KMS-11 (cell line): ENCODE data around the gene COL25A1.

Experiments
- H2AFZ ChIP-seq: fragments of 200-600 bp; sonication (generic); 2 replicates; pipeline ENCODE4 v1.6.1; 2016; ENCODE audit warnings: antibody characterized with exemption, mixed run types, low read depth
- H3K27ac ChIP-seq: fragments of 200-600 bp; sonication (generic); 2 replicates; pipeline ENCODE4 v1.6.1; 2016; ENCODE audit warnings: mild to moderate bottlenecking, mixed run types
- H3K27me3 ChIP-seq: fragments of 200-600 bp; sonication (generic); 2 replicates; pipeline ENCODE4 v1.6.1; 2017; ENCODE audit warnings: mild to moderate bottlenecking, low read depth, mixed run types, moderate library complexity; ENCODE audit not compliant: insufficient read depth
- H3K36me3 ChIP-seq: fragments of 200-600 bp; sonication (generic); 2 replicates; pipeline ENCODE4 v1.6.1; 2017; ENCODE audit warnings: mild to moderate bottlenecking, mixed run types; ENCODE audit not compliant: insufficient read depth
- H3K4me1 ChIP-seq: fragments of 200-600 bp; sonication (generic); 2 replicates; pipeline ENCODE4 v1.6.1; 2016; ENCODE audit warnings: mild to moderate bottlenecking, low read depth, mixed run types; ENCODE audit not compliant: poor library complexity, severe bottlenecking
- H3K4me2 ChIP-seq: fragments of 200-600 bp; sonication (generic); 2 replicates; pipeline ENCODE4 v1.7.0; 2016; ENCODE audit warnings: mild to moderate bottlenecking, mixed run types
- H3K4me3 ChIP-seq: fragments of 200-600 bp; sonication (generic); IDR thresholded peaks from 2 replicates; pipeline ENCODE4 v1.6.1; 2017; ENCODE audit warnings: low read depth, low read length, mixed read lengths; ENCODE audit not compliant: insufficient read depth
- H3K79me2 ChIP-seq: fragments of 200-600 bp; sonication (generic); 2 replicates; pipeline ENCODE4 v1.6.1; 2016; ENCODE audit warnings: low read depth, mixed run types; ENCODE audit not compliant: insufficient read depth
- H3K9ac ChIP-seq: fragments of 200-600 bp; sonication (generic); 2 replicates; pipeline ENCODE4 v1.6.1; 2016; ENCODE audit warnings: mild to moderate bottlenecking, mixed run types
- H4K20me1 ChIP-seq: fragments of 200-600 bp; sonication (generic); 2 replicates; pipeline ENCODE4 v1.6.1; 2016; ENCODE audit warnings: mild to moderate bottlenecking, mixed run types; ENCODE audit not compliant: insufficient read depth
- TF ChIP-seq, protein P1 (sequence below): fragments of 200-600 bp; sonication (generic); conservative IDR thresholded peaks from 2 replicates; pipeline ENCODE4 v1.6.1; 2017; ENCODE audit warnings: low read depth, mild to moderate bottlenecking, antibody characterized with exemption, low read length, moderate library complexity, mixed read lengths

The COL25A1 gene

DNA sequence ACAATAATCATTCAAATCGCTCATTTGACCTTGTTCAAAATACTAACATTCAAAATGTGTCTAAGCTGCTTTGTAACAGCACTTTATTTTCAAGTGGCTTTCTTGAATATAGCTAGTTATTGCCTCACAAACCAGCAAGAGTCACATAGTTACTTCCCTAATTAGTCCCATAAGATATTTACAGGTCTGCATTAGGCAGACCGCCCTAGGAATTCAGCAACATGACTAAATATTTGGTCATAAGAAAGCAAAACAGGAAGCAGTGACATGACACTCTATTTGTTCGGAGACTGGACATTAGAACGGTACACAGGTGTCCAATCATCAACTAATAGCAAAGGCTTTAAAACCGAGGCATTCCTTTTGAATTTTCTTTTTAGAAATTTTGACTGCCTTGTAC, 262.0 kb downstream of the COL25A1 start:
- H3K4me3 ChIP-seq, result no peak overlapping the region
- H3K27me3 ChIP-seq, result no peaks in the 10 kb centered on the region
- no peaks in the 10 kb centered on the region for H3K36me3 ChIP-seq
- no peaks in the 10 kb centered on the region for H3K79me2 ChIP-seq
- no peak overlapping the region for H2AFZ ChIP-seq
- no peaks in the 10 kb centered on the region for H4K20me1 ChIP-seq
- H3K4me1 ChIP-seq, result no peaks in the 10 kb centered on the region
- TF ChIP-seq, protein P1, sequence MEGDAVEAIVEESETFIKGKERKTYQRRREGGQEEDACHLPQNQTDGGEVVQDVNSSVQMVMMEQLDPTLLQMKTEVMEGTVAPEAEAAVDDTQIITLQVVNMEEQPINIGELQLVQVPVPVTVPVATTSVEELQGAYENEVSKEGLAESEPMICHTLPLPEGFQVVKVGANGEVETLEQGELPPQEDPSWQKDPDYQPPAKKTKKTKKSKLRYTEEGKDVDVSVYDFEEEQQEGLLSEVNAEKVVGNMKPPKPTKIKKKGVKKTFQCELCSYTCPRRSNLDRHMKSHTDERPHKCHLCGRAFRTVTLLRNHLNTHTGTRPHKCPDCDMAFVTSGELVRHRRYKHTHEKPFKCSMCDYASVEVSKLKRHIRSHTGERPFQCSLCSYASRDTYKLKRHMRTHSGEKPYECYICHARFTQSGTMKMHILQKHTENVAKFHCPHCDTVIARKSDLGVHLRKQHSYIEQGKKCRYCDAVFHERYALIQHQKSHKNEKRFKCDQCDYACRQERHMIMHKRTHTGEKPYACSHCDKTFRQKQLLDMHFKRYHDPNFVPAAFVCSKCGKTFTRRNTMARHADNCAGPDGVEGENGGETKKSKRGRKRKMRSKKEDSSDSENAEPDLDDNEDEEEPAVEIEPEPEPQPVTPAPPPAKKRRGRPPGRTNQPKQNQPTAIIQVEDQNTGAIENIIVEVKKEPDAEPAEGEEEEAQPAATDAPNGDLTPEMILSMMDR, result no peak
- H3K27ac ChIP-seq, result no peak overlapping the region
- H3K9ac ChIP-seq, result no peak overlapping the region
- no peak overlapping the region for H3K4me2 ChIP-seq

DNA sequence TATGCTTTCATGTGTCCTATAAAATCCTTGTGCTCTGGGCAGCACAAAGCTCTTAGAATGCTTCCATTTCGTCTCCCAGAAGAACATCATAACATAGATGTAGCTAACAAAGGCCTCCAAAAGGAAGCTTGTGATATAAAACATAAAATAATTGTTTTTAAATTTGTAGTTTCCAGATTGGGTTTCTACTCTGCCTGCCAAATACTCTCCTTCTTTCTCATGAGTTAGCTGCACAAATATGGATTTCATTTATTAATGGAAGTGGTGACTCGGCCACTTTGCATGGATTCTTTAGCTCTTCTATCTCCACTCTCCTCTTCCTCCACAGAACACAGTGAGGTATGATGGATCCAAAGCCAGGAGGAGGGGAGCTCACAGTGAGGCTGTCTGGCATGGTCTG, 265.4 kb downstream of the COL25A1 start:
- Histone ChIP-seq H3K79me2 (no peaks in the 10 kb centered on the region), H3K4me1 (peaks cover 15% of the 10 kb centered on the region), H3K4me2 (no peak overlapping the region), H3K27me3 (no peaks in the 10 kb centered on the region), H3K36me3 (no peaks in the 10 kb centered on the region), H2AFZ (no peak overlapping the region), H4K20me1 (no peaks in the 10 kb centered on the region), H3K27ac (no peak overlapping the region), H3K9ac (no peak overlapping the region), H3K4me3 (no peak overlapping the region)
- TF ChIP-seq, protein P1, result no peak

GRCh38 chr4:109033993-109034392, 268.5 kb downstream of the COL25A1 start:
- H3K4me1 ChIP-seq, result peaks cover 15% of the 10 kb centered on the region
- no peak overlapping the region for H2AFZ ChIP-seq
- TF ChIP-seq, protein P1, result no peak
- no peaks in the 10 kb centered on the region for H3K36me3 ChIP-seq
- H3K9ac ChIP-seq, result no peak overlapping the region
- H3K79me2 ChIP-seq, result no peaks in the 10 kb centered on the region
- no peak overlapping the region for H3K27ac ChIP-seq
- peak overlapping the region; percentile 21; the same call in 1 of the 2 replicates for H3K4me2 ChIP-seq
- H3K27me3 ChIP-seq, result no peaks in the 10 kb centered on the region
- no peak overlapping the region for H3K4me3 ChIP-seq
- H4K20me1 ChIP-seq, result no peaks in the 10 kb centered on the region

DNA sequence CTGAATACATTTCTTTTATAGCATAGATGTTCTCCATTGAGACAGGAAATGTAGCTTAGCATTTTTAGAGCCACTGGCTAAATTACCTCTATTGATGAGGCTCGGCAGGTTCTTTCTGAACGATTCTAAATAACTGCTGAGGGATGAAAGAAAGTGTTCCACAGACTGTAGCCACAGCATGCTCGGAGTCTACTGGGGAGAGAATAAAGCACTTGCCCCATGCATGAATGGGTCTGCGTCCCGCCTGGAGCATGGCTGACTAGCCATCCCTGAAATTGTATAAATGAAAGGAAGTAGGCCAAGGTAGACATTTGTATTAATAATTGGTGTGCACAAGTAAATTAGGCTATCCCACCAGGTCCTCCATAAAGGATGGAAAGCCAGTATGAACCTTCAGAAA, 269.8 kb downstream of the COL25A1 start:
- Histone ChIP-seq H3K4me3 (no peak overlapping the region), H4K20me1 (no peaks in the 10 kb centered on the region), H3K27ac (no peak overlapping the region), H3K4me2 (no peak overlapping the region), H2AFZ (no peak overlapping the region), H3K4me1 (peaks cover 15% of the 10 kb centered on the region), H3K27me3 (no peaks in the 10 kb centered on the region), H3K36me3 (no peaks in the 10 kb centered on the region), H3K79me2 (no peaks in the 10 kb centered on the region), H3K9ac (no peak overlapping the region)
- TF ChIP-seq, protein P1, result no peak

DNA sequence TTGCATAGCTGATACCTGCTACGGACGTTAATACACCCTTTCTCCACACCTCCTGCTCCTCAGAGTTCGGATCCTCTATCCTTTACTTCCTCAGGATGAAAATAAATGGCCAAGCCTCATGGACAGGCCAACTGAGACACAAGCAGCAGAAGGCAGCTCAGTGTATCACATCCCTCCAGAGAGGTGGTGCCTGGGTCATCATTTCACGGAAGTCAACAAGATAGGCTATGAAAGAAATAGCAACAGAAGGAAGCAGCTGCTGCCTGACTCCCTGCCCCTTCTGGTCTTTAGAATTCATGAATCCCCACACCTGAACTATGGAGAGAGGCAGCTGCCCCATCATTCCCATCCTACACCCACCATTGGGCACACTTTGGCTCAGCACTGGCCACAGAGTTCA, 272.5 kb downstream of the COL25A1 start:
- H2AFZ ChIP-seq, result no peak overlapping the region
- TF ChIP-seq, protein P1, result no peak
- H4K20me1 ChIP-seq, result no peaks in the 10 kb centered on the region
- H3K4me3 ChIP-seq, result no peak overlapping the region
- no peak overlapping the region for H3K9ac ChIP-seq
- no peak overlapping the region for H3K4me2 ChIP-seq
- no peaks in the 10 kb centered on the region for H3K79me2 ChIP-seq
- H3K4me1 ChIP-seq, result peaks cover 15% of the 10 kb centered on the region
- no peak overlapping the region for H3K27ac ChIP-seq
- no peaks in the 10 kb centered on the region for H3K36me3 ChIP-seq
- no peaks in the 10 kb centered on the region for H3K27me3 ChIP-seq
